ENCODE measurements around the gene DCDC2. TPM values are rescaled to one million over a fixed set of nuclear protein-coding genes. Genes with fewer than 3 reads are reported as not detected.

Gene DCDC2
- total and polyA plus RNA-seq, 7 donors: under 0.01 to 1.6 (median 0.53) TPM; not detected in 3

- Histone ChIP-seq H3K27ac (no peak overlapping the region), H3K4me3 (no peak overlapping the region), H3K27me3 (no peaks in the 10 kb centered on the region), H3K4me1 (no peaks in the 10 kb centered on the region), H3K36me3 (no peaks in the 10 kb centered on the region), H3K9me3 (no peaks in the 10 kb centered on the region)
- WGBS, 2 donors: 65 to 75% methylated on average over 8 of the region's 8 CpGs
- no peak for DNase-seq
- intact Hi-C loops (cut with DNase I): no loop called here
- TF ChIP-seq POLR2AphosphoS5 (IDR thresholded peaks at IDR 0.05): no peak
- TF ChIP-seq, protein P1, sequence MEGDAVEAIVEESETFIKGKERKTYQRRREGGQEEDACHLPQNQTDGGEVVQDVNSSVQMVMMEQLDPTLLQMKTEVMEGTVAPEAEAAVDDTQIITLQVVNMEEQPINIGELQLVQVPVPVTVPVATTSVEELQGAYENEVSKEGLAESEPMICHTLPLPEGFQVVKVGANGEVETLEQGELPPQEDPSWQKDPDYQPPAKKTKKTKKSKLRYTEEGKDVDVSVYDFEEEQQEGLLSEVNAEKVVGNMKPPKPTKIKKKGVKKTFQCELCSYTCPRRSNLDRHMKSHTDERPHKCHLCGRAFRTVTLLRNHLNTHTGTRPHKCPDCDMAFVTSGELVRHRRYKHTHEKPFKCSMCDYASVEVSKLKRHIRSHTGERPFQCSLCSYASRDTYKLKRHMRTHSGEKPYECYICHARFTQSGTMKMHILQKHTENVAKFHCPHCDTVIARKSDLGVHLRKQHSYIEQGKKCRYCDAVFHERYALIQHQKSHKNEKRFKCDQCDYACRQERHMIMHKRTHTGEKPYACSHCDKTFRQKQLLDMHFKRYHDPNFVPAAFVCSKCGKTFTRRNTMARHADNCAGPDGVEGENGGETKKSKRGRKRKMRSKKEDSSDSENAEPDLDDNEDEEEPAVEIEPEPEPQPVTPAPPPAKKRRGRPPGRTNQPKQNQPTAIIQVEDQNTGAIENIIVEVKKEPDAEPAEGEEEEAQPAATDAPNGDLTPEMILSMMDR (IDR thresholded peaks at IDR 0.05): no peak
These were observed 169.2 kb downstream of the DCDC2 start for GRCh38 chr6:24188578-24189080.

- Histone ChIP-seq H3K9me3 (peaks cover 0 to 3% (median 0%) of the 10 kb centered on the region in 4 donors), H3K36me3 (no peaks in the 10 kb centered on the region), H3K27ac (no peak overlapping the region), H3K27me3 (no peaks in the 10 kb centered on the region), H3K4me3 (no peak overlapping the region), H3K4me1 (no peaks in the 10 kb centered on the region)
- TF ChIP-seq, protein P1 (IDR thresholded peaks at IDR 0.05): no peak
- no peak for TF ChIP-seq POLR2A (IDR thresholded peaks at IDR 0.05)
- no peak for TF ChIP-seq EP300 (IDR thresholded peaks at IDR 0.05)
- no peak for TF ChIP-seq POLR2AphosphoS5 (IDR thresholded peaks at IDR 0.05)
- intact Hi-C loops (cut with DNase I): no loop called here
- no peak for DNase-seq
These were observed 169.8 kb downstream of the DCDC2 start for GRCh38 chr6:24187965-24188577.

DNA sequence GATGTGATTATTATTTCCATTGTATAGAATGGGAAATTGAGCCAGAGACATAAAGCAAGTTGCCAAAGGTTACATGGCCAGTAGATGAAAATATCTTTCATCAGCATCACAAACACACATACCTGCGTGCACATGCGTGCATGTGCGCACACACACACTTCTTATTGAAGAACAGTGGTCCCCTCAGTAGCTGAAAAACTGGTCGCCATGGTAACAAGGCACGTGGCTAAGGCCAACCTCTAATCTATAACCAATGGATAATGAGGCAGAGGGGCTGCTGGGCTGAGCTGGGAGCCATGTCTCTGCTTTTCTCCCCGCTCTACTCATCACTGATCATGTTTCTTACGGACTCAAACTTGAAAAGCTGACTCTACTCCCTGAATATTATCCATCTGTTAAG lies 171.5 kb downstream of the DCDC2 start:
- no peaks in the 10 kb centered on the region for H3K27me3 ChIP-seq
- 86 to 90% methylated on average over 7 of the region's 7 CpGs for WGBS, 2 donors

DNA sequence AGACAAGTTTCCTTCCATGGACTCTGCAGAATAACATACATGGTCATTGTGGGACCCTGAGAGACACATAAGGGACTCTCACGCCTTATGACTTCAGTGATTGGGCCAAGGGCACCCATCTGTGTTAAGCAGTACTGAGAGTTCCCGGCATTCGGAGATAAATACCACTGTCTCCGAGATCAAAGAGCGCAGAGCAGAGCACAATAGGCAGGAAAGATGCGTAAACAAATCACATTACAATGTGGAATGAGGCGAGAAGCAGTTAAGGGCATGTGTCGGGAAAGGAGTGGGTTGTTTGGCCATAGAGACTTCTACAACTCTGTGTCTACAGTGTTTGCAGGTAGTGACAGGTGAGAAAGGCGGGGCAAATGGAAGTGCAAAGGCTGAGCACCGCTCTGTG lies 174.3 kb downstream of the DCDC2 start:
- no peak overlapping the region for H3K4me3 ChIP-seq
- intact Hi-C loops (cut with DNase I): no loop called here
- no peaks in the 10 kb centered on the region for H3K4me1 ChIP-seq
- no peak overlapping the region for H3K27ac ChIP-seq
- H3K27me3 ChIP-seq: no peaks in the 10 kb centered on the region
- DNase-seq: no peak
- TF ChIP-seq POLR2AphosphoS5 (IDR thresholded peaks at IDR 0.05) (no peak), EP300 (IDR thresholded peaks at IDR 0.05) (no peak), POLR2A (IDR thresholded peaks at IDR 0.05) (no peak)
- TF ChIP-seq, protein P1 (IDR thresholded peaks at IDR 0.05): no peak
- H3K9me3 ChIP-seq: peaks cover 0 to 3% (median 0%) of the 10 kb centered on the region in 4 donors
- WGBS, 2 donors: 79 to 89% methylated on average over 10 of the region's 10 CpGs
- no peaks in the 10 kb centered on the region for H3K36me3 ChIP-seq

More for the DNA sequence above, 171.5 kb downstream of the DCDC2 start:
- H3K27ac ChIP-seq: no peak overlapping the region
- no peaks in the 10 kb centered on the region for H3K36me3 ChIP-seq
- peaks cover 0 to 3% (median 0%) of the 10 kb centered on the region in 4 donors for H3K9me3 ChIP-seq
- TF ChIP-seq, protein P1 (IDR thresholded peaks at IDR 0.05): no peak
- TF ChIP-seq EP300 (IDR thresholded peaks at IDR 0.05): no peak
- TF ChIP-seq POLR2A (IDR thresholded peaks at IDR 0.05): no peak
- TF ChIP-seq POLR2AphosphoS5 (IDR thresholded peaks at IDR 0.05): no peak
- intact Hi-C loops (cut with DNase I): no loop called here
- no peak for DNase-seq
- no peak overlapping the region for H3K4me3 ChIP-seq
- no peaks in the 10 kb centered on the region for H3K4me1 ChIP-seq

DNA sequence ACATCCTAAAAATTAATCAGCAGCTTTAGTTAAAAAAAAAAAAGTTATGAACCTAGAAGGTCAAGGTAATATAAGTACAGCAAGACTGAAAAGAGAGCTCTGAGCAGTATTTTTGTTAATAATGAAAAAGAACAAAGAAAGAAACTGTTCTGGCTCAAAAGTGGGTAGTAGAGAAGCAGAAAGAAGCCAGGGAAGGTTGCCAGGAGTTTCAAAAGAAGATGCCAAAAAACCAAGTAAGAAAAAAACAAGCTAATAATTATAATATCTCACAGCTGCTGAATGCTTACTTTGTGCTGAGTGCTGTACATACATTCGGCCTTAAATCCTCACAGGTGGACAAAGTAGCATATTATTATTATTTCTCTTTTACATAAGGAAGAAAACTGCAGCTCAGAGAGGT lies 200.0 kb downstream of the DCDC2 start:
- Histone ChIP-seq H3K9me3 (no peaks in the 10 kb centered on the region), H3K4me1 (peaks cover 0 to 6% (median 0%) of the 10 kb centered on the region in 4 donors), H3K27me3 (no peaks in the 10 kb centered on the region), H3K4me3 (no peak overlapping the region), H3K36me3 (no peaks in the 10 kb centered on the region), H3K27ac (no peak overlapping the region)
- TF ChIP-seq POLR2AphosphoS5 (IDR thresholded peaks at IDR 0.05) (no peak), POLR2A (IDR thresholded peaks at IDR 0.05) (no peak), EP300 (IDR thresholded peaks at IDR 0.05) (no peak)
- TF ChIP-seq, protein P1 (IDR thresholded peaks at IDR 0.05): no peak
- intact Hi-C loops (cut with DNase I): no loop called here
- 42 to 56% methylated on average over 1 of the region's 1 CpG for WGBS, 2 donors
- DNase-seq: no peak

Data from sigmoid colon (tissue), 7 donors.